Measurements from ENCODE around the gene GSTM3. TPM values are rescaled to one million over a fixed set of nuclear protein-coding genes. Genes with fewer than 3 reads are reported as not detected.

The GSTM3 gene
- total RNA-seq, 1 experiment from 2014 or later, result 10.6 TPM

GRCh38 chr1:109726007-109726406, 14.8 kb downstream of the GSTM3 start:
- Histone ChIP-seq H3K4me1 (peaks cover 19% of the 10 kb centered on the region), H3K4me3 (ENCODE audit: low read depth, low read length) (no peak overlapping the region), H3K27me3 (replicated peaks; ENCODE audit: control insufficient read depth, insufficient read depth, low read length) (no peaks in the 10 kb centered on the region), H3K9me3 (no peaks in the 10 kb centered on the region), H3K36me3 (ENCODE audit: control insufficient read depth, insufficient read depth, low read length) (no peaks in the 10 kb centered on the region)
- CTCF ChIA-PET, result no interaction called here
- peaks cover 9% of the 10 kb centered on the region for H3K9me3 Mint-ChIP-seq (ENCODE audit: unreplicated experiment)
- POLR2A ChIA-PET, result no interaction called here
- no peak overlapping the region for H3K27ac Mint-ChIP-seq (ENCODE audit: unreplicated experiment)
- no peak overlapping the region for H3K4me3 Mint-ChIP-seq (ENCODE audit: unreplicated experiment)
- H3K4me1 Mint-ChIP-seq (ENCODE audit: low read depth, unreplicated experiment), result no peaks in the 10 kb centered on the region
- no TSS peak for BruUV-seq (replicated peaks)
- no peaks in the 10 kb centered on the region for H3K36me3 Mint-ChIP-seq (ENCODE audit: insufficient read depth, unreplicated experiment)
- DNase-seq, result no peak
- intact Hi-C loops (cut with micrococcal nuclease; ENCODE audit: unreplicated experiment), result no loop called here
- no peak for TF ChIP-seq CTCF (IDR thresholded peaks at IDR 0.05; ENCODE audit: insufficient read depth in 1 of 2, low read depth in 1 of 2, low read length in 1 of 2, severe bottlenecking in 1 of 2, unreplicated experiment in 1 of 2)
- no peaks in the 10 kb centered on the region for H3K27me3 Mint-ChIP-seq (ENCODE audit: insufficient read depth, unreplicated experiment)

GRCh38 chr1:109725510-109725909, 15.3 kb downstream of the GSTM3 start:
- H3K36me3 Mint-ChIP-seq (ENCODE audit: insufficient read depth, unreplicated experiment), result no peaks in the 10 kb centered on the region
- no peak overlapping the region for H3K27ac Mint-ChIP-seq (ENCODE audit: unreplicated experiment)
- intact Hi-C loops (cut with micrococcal nuclease; ENCODE audit: unreplicated experiment), result no loop called here
- peak; percentile 13 to 64 for DNase-seq
- H3K4me3 Mint-ChIP-seq (ENCODE audit: unreplicated experiment), result no peak overlapping the region
- ChIA-PET POLR2A (no interaction called here), CTCF (interaction anchor here (1.2 kb wide), 1 partner anchor 48 kb away, joined by 3 read pairs; no protein-coding TSS in a partner anchor)
- no peak overlapping the region for H3K4me3 ChIP-seq (ENCODE audit: low read depth, low read length)
- peaks cover 14% of the 10 kb centered on the region for H3K4me1 ChIP-seq
- no peaks in the 10 kb centered on the region for H3K9me3 ChIP-seq
- BruUV-seq (replicated peaks), result no TSS peak
- no peaks in the 10 kb centered on the region for H3K36me3 ChIP-seq (ENCODE audit: control insufficient read depth, insufficient read depth, low read length)
- H3K27me3 ChIP-seq (replicated peaks; ENCODE audit: control insufficient read depth, insufficient read depth, low read length), result no peaks in the 10 kb centered on the region
- peaks cover 9% of the 10 kb centered on the region for H3K9me3 Mint-ChIP-seq (ENCODE audit: unreplicated experiment)
- no peaks in the 10 kb centered on the region for H3K27me3 Mint-ChIP-seq (ENCODE audit: insufficient read depth, unreplicated experiment)
- no peak for TF ChIP-seq CTCF (IDR thresholded peaks at IDR 0.05; ENCODE audit: insufficient read depth in 1 of 2, low read depth in 1 of 2, low read length in 1 of 2, severe bottlenecking in 1 of 2, unreplicated experiment in 1 of 2)
- H3K4me1 Mint-ChIP-seq (ENCODE audit: low read depth, unreplicated experiment), result no peaks in the 10 kb centered on the region

- ChIA-PET POLR2A (no interaction called here), CTCF (interaction anchor here (1.2 kb wide), 1 partner anchor 48 kb away, joined by 3 read pairs; no protein-coding TSS in a partner anchor)
- Mint-ChIP-seq H3K27ac (ENCODE audit: unreplicated experiment) (no peak overlapping the region), H3K4me3 (ENCODE audit: unreplicated experiment) (no peak overlapping the region), H3K9me3 (ENCODE audit: unreplicated experiment) (peaks cover 9% of the 10 kb centered on the region), H3K27me3 (ENCODE audit: insufficient read depth, unreplicated experiment) (no peaks in the 10 kb centered on the region), H3K4me1 (ENCODE audit: low read depth, unreplicated experiment) (no peaks in the 10 kb centered on the region), H3K36me3 (ENCODE audit: insufficient read depth, unreplicated experiment) (no peaks in the 10 kb centered on the region)
- Histone ChIP-seq H3K4me1 (peaks cover 9% of the 10 kb centered on the region), H3K27me3 (replicated peaks; ENCODE audit: control insufficient read depth, insufficient read depth, low read length) (no peaks in the 10 kb centered on the region), H3K36me3 (ENCODE audit: control insufficient read depth, insufficient read depth, low read length) (no peaks in the 10 kb centered on the region), H3K9me3 (no peaks in the 10 kb centered on the region), H3K4me3 (ENCODE audit: low read depth, low read length) (no peak overlapping the region)
- no peak for DNase-seq
- intact Hi-C loops (cut with micrococcal nuclease; ENCODE audit: unreplicated experiment), result no loop called here
- BruUV-seq (replicated peaks), result no TSS peak
- no peak for TF ChIP-seq CTCF (IDR thresholded peaks at IDR 0.05; ENCODE audit: insufficient read depth in 1 of 2, low read depth in 1 of 2, low read length in 1 of 2, severe bottlenecking in 1 of 2, unreplicated experiment in 1 of 2)
These were observed 15.9 kb downstream of the GSTM3 start for GRCh38 chr1:109724933-109725332.
